GM12872 (cell line): ENCODE data around the gene GMEB2.

Experiments used
- CTCF ChIP-seq: IDR thresholded peaks from 3 replicates; pipeline ENCODE4 v1.5.1; 2011; ENCODE audit warnings: low read depth, mild to moderate bottlenecking, low read length, moderate library complexity; ENCODE audit not compliant: insufficient read depth

GMEB2 gene

GRCh38 chr20:63539092-63539430 is 87.8 kb downstream of the GMEB2 start:
- no peak for TF ChIP-seq CTCF

GRCh38 chr20:63538204-63539091 is 88.5 kb downstream of the GMEB2 start:
- no peak for TF ChIP-seq CTCF
